KMS-11 (cell line): ENCODE results near the gene ATP5F1E.

ENCODE experiments used
- H2AFZ ChIP-seq: fragments of 200-600 bp; sonication (generic); 2 replicates; pipeline ENCODE4 v1.6.1; 2016; ENCODE audit warnings: antibody characterized with exemption, mixed run types, low read depth
- H3K27ac ChIP-seq: fragments of 200-600 bp; sonication (generic); 2 replicates; pipeline ENCODE4 v1.6.1; 2016; ENCODE audit warnings: mild to moderate bottlenecking, mixed run types
- H3K27me3 ChIP-seq: fragments of 200-600 bp; sonication (generic); 2 replicates; pipeline ENCODE4 v1.6.1; 2017; ENCODE audit warnings: mild to moderate bottlenecking, low read depth, mixed run types, moderate library complexity; ENCODE audit not compliant: insufficient read depth
- H3K36me3 ChIP-seq: fragments of 200-600 bp; sonication (generic); 2 replicates; pipeline ENCODE4 v1.6.1; 2017; ENCODE audit warnings: mild to moderate bottlenecking, mixed run types; ENCODE audit not compliant: insufficient read depth
- H3K4me1 ChIP-seq: fragments of 200-600 bp; sonication (generic); 2 replicates; pipeline ENCODE4 v1.6.1; 2016; ENCODE audit warnings: mild to moderate bottlenecking, low read depth, mixed run types; ENCODE audit not compliant: poor library complexity, severe bottlenecking
- H3K4me2 ChIP-seq: fragments of 200-600 bp; sonication (generic); 2 replicates; pipeline ENCODE4 v1.7.0; 2016; ENCODE audit warnings: mild to moderate bottlenecking, mixed run types
- H3K4me3 ChIP-seq: fragments of 200-600 bp; sonication (generic); IDR thresholded peaks from 2 replicates; pipeline ENCODE4 v1.6.1; 2017; ENCODE audit warnings: low read depth, low read length, mixed read lengths; ENCODE audit not compliant: insufficient read depth
- H3K79me2 ChIP-seq: fragments of 200-600 bp; sonication (generic); 2 replicates; pipeline ENCODE4 v1.6.1; 2016; ENCODE audit warnings: low read depth, mixed run types; ENCODE audit not compliant: insufficient read depth
- H3K9ac ChIP-seq: fragments of 200-600 bp; sonication (generic); 2 replicates; pipeline ENCODE4 v1.6.1; 2016; ENCODE audit warnings: mild to moderate bottlenecking, mixed run types
- H4K20me1 ChIP-seq: fragments of 200-600 bp; sonication (generic); 2 replicates; pipeline ENCODE4 v1.6.1; 2016; ENCODE audit warnings: mild to moderate bottlenecking, mixed run types; ENCODE audit not compliant: insufficient read depth
- CTCF ChIP-seq: fragments of 200-600 bp; sonication (generic); conservative IDR thresholded peaks from 2 replicates; pipeline ENCODE4 v1.6.1; 2017; ENCODE audit warnings: low read depth, mild to moderate bottlenecking, antibody characterized with exemption, low read length, moderate library complexity, mixed read lengths

ATP5F1E gene

DNA sequence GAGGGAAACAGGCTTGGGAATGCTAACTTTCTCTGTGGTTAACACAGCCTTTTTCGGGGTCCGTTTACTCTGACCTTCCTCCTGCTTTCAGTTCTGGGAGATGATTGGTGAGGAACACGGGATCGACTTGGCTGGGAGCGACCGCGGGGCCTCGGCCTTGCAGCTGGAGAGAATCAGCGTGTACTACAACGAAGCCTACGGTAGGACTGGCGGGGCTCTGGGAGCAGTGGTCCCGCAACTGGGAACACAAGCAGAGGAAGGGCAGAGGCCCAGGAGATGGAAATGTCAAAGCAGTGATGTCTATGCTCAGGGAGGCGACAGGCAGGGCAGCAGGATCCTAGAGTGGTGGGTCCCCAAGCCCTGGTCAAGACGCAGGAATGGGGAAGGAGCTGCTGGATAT, 9.4 kb downstream of the ATP5F1E start:
- no peak overlapping the region for H3K4me3 ChIP-seq
- H3K27ac ChIP-seq: no peak overlapping the region
- H3K79me2 ChIP-seq: peaks cover 21% of the 10 kb centered on the region
- peaks cover 5% of the 10 kb centered on the region for H3K4me1 ChIP-seq
- no peak for TF ChIP-seq CTCF
- H4K20me1 ChIP-seq: no peaks in the 10 kb centered on the region
- H2AFZ ChIP-seq: no peak overlapping the region
- H3K27me3 ChIP-seq: no peaks in the 10 kb centered on the region
- no peak overlapping the region for H3K4me2 ChIP-seq
- H3K9ac ChIP-seq: no peak overlapping the region
- no peaks in the 10 kb centered on the region for H3K36me3 ChIP-seq

DNA sequence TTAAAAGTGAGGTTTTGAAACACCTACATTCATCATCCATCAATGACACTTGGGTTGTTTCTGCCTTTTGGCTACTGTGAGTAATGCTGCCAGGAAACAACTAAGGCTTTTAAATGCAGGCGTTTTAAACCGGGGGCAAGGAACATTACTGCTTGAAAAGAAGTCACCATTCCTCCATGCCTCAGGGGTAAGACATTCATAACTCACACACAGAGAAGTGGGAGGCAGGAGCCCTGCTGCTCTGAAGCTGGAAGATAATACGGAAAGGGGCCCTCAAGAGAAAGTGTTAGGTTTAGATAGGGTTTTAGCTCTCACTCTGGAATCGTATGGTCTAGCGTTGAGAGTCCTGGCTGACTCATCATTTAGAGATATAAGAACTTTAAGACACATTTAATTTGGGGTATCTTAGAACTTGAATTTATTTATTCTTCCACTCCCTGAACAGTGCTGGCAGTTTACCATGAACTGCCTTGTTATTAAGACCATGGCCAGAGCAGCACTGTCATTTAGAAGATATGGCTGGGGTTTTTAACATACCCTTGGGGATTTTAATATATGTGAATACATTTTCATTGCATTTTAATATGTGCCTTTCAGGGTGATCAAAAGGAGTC, 11.1 kb downstream of the ATP5F1E start:
- H2AFZ ChIP-seq: no peak overlapping the region
- no peaks in the 10 kb centered on the region for H3K4me1 ChIP-seq
- H3K36me3 ChIP-seq: no peaks in the 10 kb centered on the region
- no peak overlapping the region for H3K9ac ChIP-seq
- no peaks in the 10 kb centered on the region for H3K27me3 ChIP-seq
- H3K27ac ChIP-seq: no peak overlapping the region
- peaks cover 6% of the 10 kb centered on the region; the same call in 1 of the 2 replicates for H3K79me2 ChIP-seq
- H3K4me3 ChIP-seq: no peak overlapping the region
- H4K20me1 ChIP-seq: no peaks in the 10 kb centered on the region
- no peak for TF ChIP-seq CTCF
- H3K4me2 ChIP-seq: no peak overlapping the region

DNA sequence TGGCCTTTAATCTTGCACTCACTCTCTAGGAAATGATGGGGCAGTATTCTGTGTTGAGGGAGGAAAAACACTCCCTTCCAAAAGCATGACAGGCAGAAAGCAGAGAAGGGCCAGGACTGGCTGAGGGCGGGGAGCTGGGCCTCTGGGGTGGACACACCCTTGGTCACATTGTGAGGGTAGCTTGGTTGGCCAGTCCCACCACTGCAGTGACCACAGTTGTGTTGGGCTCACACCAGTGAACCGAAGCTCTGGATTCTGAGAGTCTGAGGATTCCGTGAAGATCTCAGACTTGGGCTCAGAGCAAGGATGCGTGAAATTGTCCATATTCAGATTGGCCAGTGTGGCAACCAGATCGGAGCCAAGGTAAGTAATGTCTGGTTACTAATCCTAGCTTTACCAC, 12.9 kb downstream of the ATP5F1E start, which contains the start of gene TUBB1:
Gene TUBB1 (plus strand): TSS at position 213 of the 400 bp plus-strand sequence. CDS start 94 bp downstream, at position 307.
- Histone ChIP-seq H4K20me1 (no peaks in the 10 kb centered on the region), H3K4me2 (no peak within 1 kb of the TSS), H2AFZ (no peak within 1 kb of the TSS), H3K4me1 (no peaks in the 10 kb centered on the region), H3K79me2 (no peaks in the 10 kb centered on the region), H3K27me3 (no peaks in the 10 kb centered on the region), H3K4me3 (no peak within 1 kb of the TSS), H3K36me3 (no peaks in the 10 kb centered on the region), H3K27ac (no peak within 1 kb of the TSS), H3K9ac (no peak within 1 kb of the TSS)
- TF ChIP-seq CTCF: no peak

GRCh38 chr20:59018817-59019216, 13.3 kb downstream of the ATP5F1E start:
- no peak overlapping the region for H2AFZ ChIP-seq
- H3K27me3 ChIP-seq: no peaks in the 10 kb centered on the region
- no peaks in the 10 kb centered on the region for H3K79me2 ChIP-seq
- H3K9ac ChIP-seq: no peak overlapping the region
- H3K4me2 ChIP-seq: no peak overlapping the region
- H4K20me1 ChIP-seq: no peaks in the 10 kb centered on the region
- no peak overlapping the region for H3K27ac ChIP-seq
- no peaks in the 10 kb centered on the region for H3K4me1 ChIP-seq
- no peak overlapping the region for H3K4me3 ChIP-seq
- TF ChIP-seq CTCF: no peak
- no peaks in the 10 kb centered on the region for H3K36me3 ChIP-seq
